ENCODE results near the gene ZBTB32.
A peak's percentile ranks its signal among the peaks of the same experiment; 100 is the strongest.

ZBTB32 gene

DNA sequence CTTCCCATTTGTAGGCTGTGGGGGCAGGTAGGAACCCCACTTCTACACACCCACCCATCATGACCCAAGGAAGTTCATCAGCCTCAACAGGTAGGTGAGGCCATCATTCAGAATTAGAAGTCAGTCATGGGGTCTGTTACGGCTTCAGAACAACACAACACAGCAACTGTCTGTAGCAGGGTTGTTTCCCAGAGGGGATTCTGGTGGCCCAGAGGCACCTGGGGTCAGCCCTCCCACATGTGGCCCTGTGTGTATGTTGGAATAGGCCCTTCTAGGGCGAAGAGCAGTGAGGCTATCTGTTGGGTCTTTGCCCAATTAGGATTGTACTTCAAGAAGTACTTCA lies 34.5 kb downstream of the ZBTB32 start:
- DNase-seq = no peak

DNA sequence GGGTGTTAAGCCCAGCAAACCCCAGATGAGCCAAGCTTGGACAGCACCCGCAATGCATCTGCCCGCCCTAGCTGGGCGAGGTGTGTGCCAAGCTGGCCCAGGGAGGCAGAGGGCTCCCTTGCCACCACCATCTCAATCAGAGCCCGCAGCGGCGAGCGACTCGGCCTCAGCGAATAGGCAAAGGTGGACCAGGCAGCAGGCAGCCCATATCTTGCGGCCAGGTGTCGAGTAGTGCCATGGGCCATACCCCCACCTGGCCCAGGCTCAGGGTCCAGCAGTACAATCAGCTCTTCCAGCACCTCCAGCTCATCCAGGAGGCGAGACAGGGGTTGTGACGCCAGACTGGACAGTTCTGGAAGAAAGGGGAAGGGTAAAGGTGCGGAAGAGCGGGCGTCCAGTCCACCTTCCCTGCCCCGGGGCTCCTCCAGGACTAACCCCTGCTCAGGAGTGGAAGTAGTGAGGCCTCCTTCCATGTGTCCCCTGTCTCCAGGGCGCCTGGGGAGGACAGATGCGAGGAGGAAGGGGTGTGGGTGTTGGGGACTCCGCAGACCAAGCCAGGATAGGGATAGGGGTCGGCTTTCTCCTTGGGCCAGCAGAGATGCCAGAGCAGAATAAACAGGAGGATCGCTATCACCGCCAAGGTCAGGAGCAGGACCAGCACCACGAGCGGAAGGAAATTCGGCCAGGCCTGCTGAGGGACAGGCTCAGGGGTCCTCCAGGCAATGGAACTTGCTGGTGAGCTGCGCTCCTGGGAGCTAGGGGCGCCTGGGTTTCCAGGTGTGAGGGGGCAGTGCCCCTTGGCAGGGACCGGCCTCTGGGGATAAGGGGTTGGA lies 35.1 kb downstream of the ZBTB32 start:
- DNase-seq = no peak

DNA sequence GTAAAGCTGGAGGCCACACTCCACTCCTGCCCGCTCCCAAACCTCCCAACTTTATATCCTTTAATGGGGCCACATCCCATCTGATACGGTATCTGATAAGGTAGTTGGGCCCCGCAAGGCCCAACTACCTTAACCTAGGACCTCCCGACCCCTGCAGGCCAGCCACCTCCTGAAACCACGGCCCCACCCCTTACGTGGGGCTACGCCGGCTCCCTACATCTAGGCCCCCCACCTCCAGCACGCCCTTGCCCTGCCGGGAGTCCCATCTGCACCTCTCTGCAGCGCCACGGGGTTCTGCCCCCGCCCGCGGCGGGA lies 35.7 kb downstream of the ZBTB32 start:
- DNase-seq = no peak

DNA sequence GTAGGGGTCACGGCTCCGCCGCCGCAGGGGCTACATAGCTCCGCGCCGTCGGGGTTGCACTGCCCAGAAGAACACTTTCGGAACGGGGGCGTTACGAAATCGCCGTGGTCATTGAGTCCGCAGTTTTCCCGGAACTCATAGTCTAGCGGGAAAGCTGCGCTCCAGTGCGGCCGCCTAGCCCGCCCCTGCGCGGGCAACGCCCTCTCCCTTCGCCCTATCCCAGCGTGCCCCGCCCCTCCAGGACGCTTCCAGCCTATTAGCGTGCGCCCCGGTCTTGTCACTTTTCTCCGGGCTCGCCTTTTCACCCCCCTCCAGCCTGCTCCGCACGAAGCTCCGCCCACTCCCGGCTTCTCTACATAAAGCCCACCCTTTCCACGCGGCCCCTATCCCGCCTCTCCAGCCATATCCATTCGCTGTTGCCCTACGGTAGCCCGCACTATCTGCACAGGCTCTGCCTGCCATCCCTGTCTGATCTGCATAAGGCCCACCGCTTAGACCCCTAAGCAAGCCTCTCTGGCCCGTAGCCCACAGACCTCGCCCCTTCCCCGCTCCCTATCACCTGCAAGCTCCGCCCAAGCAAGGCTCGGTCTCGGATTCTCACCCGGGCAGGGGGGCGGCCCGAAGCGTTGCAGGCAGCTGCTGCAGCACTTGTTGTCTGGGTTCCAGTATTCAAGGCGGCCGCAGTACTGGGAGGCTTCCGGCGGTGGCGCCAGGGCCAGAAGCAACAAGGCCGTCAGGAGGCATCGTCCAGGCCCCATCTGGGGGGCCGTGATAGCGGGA lies 36.3 kb downstream of the ZBTB32 start:
- DNase-seq = peak; percentile 94

DNA sequence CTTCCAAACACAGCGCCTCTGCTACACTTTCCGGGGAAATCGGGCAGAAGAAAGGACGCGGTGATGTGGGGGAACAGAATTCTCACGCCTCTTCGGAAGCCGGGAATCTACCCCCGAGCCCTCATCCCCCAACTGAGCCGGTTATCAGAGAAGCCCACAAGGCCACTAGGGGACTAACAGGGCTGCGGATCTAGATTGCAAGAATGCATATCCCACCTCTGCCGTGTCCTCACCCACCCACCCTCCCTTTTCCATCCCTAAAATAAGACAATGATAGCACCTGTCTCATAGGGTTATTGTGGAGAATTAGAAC lies 36.8 kb downstream of the ZBTB32 start:
- no peak for DNase-seq

DNA sequence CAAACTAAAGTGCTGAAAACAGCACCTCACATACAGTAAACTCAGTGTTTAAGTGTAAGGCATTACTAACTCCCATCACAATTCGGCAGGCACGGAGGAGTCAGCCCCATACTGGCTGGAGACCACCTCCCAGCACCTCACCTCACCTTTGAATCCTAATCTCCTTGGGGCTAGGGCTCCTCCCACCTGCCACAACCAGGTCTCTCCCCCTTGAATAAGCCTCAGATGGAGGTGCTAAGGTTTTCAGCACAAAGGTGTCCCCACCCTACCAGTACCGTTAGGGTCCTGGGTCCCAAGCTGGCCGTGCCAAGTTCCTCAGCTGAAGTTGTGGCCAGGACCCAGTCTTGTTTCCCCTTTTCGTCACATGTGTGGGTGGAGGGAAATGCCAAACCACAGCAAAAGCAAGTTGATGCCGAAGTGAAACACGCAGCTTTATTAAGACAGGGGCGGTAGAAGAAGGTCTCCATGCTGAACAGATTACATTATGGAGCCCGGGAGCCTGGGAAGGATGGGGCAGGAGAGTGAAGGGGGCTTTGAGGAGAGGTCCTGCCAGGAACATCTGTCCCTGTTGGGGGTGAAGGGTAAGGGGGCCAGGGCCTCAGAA lies 37.9 kb downstream of the ZBTB32 start, which contains the start of gene IGFLR1:
Gene IGFLR1 (minus strand): TSS at position 332 of the 604 bp plus-strand sequence. CDS start 1,272 bp downstream, outside the sequence.
- peak; percentile 41 for DNase-seq

DNA sequence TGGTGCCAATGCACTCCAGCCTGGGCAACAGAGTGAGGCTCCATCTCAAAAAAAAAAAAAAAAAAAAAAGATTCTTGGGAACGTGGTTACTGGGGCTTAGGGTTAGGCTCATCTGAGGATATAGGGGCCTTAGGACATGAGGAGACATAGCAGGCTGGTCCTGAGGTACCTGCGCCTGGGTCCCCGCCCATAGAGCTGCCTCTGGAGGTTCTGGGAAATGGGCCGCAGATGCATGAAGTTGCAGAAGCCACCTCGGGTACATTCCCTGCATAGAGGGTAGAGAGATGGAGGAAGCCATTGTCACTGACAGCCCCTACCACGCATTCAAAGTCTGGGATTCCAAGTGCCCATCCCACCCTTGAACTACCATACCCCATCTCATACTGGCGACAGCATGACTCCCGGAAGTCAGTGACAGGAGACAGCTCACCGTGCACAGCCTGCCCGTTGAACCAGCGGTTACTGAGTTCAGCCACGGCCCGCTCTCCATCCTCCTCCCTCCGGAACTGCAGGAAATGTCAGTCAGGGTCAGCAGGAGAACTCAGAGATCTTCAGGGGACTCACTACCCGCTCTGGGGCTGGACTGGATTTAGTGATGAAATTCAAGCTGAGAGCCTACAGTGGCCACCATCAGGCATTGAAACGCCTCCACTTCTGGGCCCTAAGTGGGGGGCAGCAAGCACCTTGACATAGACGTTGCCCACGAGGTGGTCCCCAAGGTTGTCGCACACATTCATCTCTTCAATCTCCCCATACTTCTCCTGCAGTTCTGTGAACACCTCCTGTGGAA lies 39.5 kb downstream of the ZBTB32 start:
- DNase-seq = no peak

DNA sequence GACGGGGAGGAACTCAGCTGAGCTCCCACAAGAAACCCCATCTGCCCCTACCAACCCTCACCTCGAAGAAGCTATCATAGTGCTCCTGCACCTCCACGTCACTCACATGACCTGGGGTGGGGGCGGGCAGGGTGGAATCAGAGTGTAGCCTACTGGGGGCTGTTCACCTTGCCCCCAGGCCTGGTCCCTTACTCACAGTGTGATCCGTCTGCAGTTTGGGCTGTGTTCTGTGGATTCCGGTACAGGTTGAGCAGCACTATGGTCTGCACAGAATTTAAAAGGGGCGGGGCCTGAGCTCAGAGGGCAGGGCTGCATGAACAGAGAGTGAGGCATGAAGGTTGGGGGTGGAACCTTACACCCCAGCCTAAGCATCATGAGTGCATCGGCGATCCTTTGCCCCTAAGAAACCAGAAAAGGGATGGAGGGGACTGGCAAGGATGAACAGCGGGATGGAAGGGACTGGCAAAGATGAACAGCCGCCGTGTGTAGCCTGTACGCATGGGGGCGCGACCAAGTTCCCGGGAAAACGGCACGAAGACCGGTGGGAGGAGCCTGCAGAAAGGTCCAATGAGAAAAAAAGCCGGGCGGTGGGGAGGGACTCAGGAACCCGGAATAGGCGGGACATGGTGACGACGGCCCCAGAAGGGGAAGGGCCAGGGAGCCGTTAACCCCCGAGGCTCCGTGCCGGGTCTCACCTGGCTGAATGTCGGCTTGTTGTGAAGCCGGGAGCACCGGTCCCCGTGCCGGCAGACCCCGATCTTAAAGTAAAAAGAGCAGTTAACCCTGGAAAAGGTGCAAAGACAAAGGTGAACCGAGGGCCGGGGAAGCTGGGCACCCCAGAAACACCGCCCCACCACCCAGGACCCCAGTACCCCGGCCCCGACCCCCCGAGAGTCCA lies 40.3 kb downstream of the ZBTB32 start:
- peak; percentile 86 for DNase-seq

DNA sequence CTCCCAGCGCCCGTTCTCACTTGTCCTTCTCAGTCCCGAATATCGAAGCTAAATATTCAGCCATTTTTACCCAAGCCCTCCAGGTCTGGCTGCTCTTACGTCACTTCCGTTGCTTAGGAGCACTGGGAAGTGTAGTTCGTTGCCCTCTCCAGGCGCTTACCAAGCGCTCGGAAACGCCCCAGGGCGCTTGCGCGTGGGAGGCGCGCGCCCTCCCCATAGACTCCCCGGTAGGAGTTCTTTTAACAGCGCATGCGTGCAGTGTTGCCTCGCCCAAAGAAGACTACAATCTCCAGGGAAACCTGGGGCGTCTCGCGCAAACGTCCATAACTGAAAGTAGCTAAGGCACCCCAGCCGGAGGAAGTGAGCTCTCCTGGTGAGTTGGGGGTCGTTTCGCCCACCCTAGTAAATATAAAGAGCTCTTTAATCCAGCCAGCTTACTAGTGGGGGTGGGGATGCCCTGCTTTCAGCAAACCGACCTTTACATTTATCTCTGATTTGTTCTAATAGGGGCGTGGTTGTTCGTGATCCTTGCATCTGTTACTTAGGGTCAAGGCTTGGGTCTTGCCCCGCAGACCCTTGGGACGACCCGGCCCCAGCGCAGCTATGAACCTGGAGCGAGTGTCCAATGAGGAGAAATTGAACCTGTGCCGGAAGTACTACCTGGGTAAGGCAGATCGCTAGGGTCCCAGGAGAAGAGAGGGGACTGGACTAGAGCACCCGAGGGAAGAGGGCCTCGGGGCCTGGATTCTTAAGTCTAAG lies 41.1 kb downstream of the ZBTB32 start, which contains the start of the genes PSENEN and U2AF1L4:
Gene PSENEN (plus strand): TSS at position 324 of the 759 bp plus-strand sequence. CDS start 280 bp downstream, at position 604.
Gene U2AF1L4 (minus strand): TSS at position 91 of the 759 bp plus-strand sequence. CDS start 27 bp downstream, at position 64.
- peak; percentile 87 for DNase-seq

DNA sequence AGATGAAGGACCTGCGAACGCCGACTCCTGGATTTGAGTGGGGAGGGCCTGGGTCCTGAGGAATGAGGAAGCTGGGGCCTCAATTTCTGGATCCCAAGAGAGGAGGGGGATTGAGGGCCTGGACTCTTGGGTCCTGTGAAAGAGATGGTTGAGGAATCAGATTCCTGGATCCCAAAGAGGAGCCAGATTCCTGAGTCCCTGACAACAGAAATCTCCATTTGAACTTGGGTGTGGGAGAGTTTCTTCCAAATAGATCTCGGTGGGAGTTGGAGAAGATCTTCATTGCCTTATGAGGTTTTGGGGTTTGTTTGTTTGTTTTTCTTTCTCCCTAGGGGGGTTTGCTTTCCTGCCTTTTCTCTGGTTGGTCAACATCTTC lies 41.7 kb downstream of the ZBTB32 start:
- no peak for DNase-seq

DNA sequence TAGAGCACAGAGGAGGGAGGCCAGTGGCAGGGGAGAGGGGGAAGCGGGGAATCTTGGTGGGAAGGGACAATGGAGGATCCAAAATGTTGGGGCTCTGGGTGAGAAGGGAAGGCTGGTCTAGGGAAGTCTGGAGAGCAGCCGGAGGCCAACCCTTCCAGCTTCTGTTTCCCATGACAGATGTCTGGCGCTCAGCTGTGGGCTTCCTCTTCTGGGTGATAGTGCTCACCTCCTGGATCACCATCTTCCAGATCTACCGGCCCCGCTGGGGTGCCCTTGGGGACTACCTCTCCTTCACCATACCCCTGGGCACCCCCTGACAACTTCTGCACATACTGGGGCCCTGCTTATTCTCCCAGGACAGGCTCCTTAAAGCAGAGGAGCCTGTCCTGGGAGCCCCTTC lies 42.2 kb downstream of the ZBTB32 start:
- DNase-seq = no peak

DNA sequence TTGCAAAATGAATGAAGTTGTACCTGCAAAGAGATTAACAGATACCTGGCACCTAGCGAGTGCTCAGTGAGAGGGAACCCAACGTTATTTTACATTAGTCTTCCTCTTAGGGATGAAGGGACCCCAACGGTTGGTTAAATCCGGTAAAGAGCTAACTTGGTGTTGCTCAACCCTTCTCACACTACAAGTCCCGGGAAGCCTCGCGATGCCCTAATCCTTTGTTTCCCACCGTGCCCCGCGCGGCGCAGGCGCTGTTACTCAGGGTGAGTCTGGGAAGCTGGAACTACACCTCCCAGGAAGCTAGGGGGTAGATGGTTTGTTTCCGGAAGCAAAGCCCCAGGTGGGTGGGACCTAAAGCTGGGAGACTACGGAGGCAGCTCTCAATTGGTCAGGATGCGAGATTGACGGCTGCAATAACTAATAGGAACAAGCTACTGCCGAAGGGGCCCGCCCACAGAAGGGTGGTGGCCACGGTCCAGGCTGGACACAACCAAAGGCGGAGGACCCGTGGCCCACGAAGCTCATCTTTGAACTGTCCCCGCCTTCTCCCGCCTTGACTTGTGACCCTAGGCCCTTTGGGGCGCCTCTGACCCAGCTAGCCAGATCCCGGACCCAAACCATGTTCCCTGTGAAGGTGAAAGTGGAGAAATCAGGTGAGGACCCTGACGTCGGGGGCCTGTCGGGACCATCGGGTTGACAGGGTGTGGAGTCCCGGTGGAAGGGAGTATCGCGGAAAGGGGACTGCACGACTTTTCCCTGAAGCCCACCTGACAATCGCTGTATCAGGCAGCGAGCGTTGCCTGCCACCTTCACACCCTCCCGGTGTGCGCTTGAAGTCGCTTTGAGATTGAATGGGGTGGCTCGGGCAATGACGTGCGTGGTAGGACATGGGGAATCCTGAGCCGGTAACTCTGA lies 44.0 kb downstream of the ZBTB32 start, which contains the start of gene LIN37:
Gene LIN37 (plus strand): TSS at position 471 of the 915 bp plus-strand sequence. CDS start 149 bp downstream, at position 620.
- peak; percentile 95 for DNase-seq

DNA sequence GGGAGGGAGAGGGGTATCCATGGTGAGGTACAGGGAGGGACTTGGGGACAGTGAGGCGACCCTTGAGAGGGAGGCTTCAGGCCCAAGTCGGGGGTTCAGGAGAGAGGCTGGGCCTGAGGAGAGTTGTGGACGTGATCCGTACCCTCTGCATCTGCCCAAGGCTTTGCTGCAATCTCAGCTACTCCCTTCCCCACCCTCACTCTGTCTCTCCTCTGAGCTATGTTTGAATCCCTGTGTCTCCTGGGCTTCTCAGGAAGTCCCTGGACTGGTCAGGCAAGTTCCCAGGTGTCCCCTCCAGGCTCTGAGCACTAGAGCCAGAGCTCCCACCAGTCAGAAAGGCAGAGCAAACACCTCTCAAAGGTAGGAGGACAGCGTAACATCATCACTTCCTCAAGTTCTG lies 45.8 kb downstream of the ZBTB32 start:
- no peak for DNase-seq

DNA sequence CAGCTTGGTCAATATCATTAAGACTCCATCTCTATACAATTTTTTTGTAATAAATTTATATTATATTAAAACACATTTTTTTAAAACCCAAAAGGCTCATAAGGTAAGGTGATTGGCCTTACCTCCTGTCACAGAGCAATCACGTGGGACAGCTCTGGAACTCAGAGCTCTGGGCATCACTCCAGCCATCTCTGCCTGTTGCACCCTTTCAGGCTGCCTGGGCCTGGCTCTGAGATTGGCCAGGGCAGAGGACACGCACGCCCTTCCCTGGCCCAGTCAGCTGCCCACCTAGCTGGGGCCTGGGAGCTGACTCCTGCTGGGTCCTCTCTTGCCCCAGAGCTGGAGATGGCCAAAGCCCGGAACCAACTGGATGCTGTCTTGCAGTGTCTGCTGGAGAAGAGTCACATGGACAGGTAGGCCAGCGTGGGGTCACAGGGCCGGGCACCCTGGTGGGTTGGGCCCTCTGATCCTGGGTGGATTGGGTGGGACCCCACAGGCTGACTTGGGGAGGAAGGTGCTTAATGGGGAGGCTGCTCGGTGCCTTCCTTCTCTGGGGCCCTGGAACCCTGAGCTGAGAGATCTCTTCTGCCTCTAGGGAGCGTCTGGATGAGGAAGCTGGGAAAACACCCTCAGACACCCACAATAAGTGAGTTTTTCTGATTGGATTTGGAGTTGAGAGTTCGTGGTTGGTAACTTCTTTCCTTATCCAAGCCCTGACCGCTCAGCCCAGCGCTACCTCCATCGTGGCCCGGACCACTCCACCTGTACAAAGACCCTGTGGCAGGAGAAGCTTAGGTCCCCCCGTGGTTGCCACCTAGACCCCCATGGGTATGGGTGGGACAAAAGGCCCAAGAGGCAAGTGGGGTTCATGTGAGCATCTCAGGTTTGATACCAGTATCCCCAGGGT lies 47.7 kb downstream of the ZBTB32 start:
- no peak for DNase-seq

DNA sequence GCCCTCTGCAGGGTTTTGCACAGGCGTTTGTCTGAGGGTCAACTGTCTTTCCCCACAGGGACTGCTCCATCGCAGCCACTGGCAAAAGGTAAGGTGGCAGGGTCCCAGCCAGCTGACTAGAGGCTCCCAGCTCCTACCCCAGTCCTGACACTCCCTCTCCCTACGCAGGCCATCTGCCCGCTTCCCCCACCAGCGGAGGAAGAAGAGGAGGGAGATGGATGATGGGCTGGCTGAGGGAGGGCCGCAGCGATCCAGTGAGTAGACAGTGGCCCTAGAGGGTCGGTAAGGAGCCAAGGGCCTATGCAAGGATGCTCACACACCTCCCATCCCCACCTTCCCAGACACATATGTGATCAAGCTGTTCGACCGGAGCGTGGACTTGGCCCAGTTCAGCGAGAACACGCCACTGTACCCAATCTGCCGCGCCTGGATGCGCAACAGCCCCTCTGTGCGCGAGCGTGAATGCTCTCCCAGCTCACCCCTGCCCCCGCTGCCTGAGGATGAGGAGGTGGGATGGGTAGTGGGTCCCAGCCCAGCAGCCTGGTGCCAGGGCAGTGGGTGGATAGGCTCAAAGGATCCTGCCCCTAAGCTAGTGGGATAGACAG lies 48.5 kb downstream of the ZBTB32 start:
- DNase-seq = no peak

DNA sequence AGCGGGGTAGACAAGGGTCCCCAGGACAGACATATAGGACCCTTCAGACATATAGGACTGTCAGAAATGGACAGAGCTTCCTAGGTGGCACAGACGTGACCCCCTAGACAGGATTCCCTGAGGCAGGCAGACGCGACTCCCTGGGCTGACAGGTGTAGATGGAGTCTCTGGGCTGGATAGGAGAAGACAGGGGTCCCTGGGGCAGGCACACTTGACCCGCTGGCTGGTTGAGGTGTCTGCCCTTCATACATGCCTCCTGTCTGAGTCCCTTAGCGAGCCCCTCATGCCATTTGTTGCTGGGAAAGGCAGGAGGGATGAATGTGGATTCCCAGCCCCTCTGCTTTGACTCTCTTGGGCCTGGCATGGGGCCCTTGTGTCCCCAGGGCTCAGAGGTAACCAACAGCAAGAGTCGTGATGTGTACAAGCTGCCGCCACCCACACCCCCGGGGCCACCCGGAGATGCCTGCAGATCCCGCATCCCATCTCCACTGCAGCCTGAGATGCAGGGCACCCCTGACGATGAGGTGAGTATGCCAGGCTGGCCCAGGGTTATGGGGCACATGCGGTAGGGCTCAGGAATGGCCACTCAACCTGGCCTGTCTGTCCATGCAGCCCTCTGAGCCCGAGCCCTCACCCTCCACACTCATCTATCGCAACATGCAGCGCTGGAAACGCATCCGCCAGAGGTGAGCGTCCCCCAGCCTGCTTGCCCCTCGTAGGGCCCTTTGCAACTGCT lies 49.4 kb downstream of the ZBTB32 start:
- DNase-seq = no peak

DNA sequence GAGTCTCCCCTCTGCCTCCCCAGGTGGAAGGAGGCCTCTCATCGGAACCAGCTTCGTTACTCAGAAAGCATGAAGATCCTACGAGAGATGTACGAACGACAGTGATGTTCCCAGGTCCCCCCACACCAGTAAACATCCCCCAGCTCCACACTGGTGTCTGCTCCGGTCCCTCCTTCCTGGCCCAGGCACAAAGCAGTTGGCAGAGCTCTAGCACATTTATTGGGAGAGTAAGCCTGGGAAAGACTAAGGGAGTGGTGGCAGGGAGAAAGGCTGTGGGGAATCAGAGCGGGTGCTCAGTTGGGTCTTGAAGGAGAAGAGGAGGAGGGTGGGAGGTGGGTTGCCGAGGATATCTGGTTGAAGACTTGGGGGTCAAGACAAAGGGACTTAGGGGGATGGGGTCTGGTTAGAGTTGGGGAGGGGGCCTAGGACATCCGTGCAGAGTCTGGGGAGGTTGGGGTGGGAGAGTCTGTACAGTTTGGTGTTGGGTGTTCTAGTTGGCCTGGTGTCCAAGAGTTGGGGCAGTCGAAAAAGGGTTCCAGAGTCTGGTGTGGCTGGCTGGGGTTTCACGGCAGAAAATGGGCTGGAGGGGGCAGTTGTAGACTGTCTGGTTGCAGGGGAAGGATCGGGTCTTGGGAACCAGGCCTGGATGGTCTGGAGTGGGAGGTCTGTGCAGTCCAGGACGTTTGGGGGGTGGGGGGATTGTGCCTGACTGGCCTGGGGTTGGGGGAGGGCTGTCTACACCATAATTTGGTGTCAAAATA lies 50.2 kb downstream of the ZBTB32 start:
- DNase-seq = no peak

All from T-helper 9 cell (primary cell).